ENCODE results near the gene RNF123.

The RNF123 gene

GRCh38 chr3:49680493-49681231 lies 8.7 kb upstream of the RNF123 start:
- H3K4me2 ChIP-seq (ENCODE audit: low read depth, low read length, poor library complexity, severe bottlenecking), result no peak overlapping the region
- H4K20me1 ChIP-seq (ENCODE audit: insufficient read depth, low read length, poor library complexity, severe bottlenecking), result peaks cover 1% of the 10 kb centered on the region
- H3K79me2 ChIP-seq (ENCODE audit: insufficient read depth, low read length), result peaks cover 15% of the 10 kb centered on the region; the same call in 1 of the 2 replicates
- TF ChIP-seq EZH2phosphoT487 (IDR thresholded peaks at IDR 0.05; ENCODE audit: borderline replicate concordance) (no peak), CTCF (conservative IDR thresholded peaks at IDR 0.05; ENCODE audit: low read length) (no peak)
- no peak overlapping the region for H3K4me3 ChIP-seq (ENCODE audit: low read length, poor library complexity, severe bottlenecking)
- H3F3A ChIP-seq (ENCODE audit: low read depth), result no peaks in the 10 kb centered on the region
- no peaks in the 10 kb centered on the region for H3K27me3 ChIP-seq (ENCODE audit: insufficient read depth, low read length, poor library complexity, severe bottlenecking)
- H3K9me2 ChIP-seq (replicated peaks; ENCODE audit: low read depth, low read length), result no peaks in the 10 kb centered on the region
- H3K36me3 ChIP-seq (ENCODE audit: insufficient read depth, low read length), result peaks cover 47% of the 10 kb centered on the region; the same call in 1 of the 2 replicates
- no peak overlapping the region for H2AFZ ChIP-seq (ENCODE audit: low read length)
- H3K9ac ChIP-seq (ENCODE audit: low read depth, low read length, poor library complexity, severe bottlenecking), result no peak overlapping the region
- H3K9me3 ChIP-seq (ENCODE audit: insufficient read depth, low read depth, low read length), result no peaks in the 10 kb centered on the region
- H3K4me1 ChIP-seq (ENCODE audit: insufficient read depth, low read length, poor library complexity, severe bottlenecking), result peaks cover 5% of the 10 kb centered on the region

- no peak overlapping the region for H2AFZ ChIP-seq (ENCODE audit: low read length)
- peaks cover 4% of the 10 kb centered on the region for H3K4me1 ChIP-seq (ENCODE audit: insufficient read depth, low read length, poor library complexity, severe bottlenecking)
- no peaks in the 10 kb centered on the region for H3K9me2 ChIP-seq (replicated peaks; ENCODE audit: low read depth, low read length)
- no peaks in the 10 kb centered on the region for H3F3A ChIP-seq (ENCODE audit: low read depth)
- peaks cover 47% of the 10 kb centered on the region; the same call in 1 of the 2 replicates for H3K36me3 ChIP-seq (ENCODE audit: insufficient read depth, low read length)
- no peak overlapping the region for H3K4me2 ChIP-seq (ENCODE audit: low read depth, low read length, poor library complexity, severe bottlenecking)
- no peaks in the 10 kb centered on the region for H3K27me3 ChIP-seq (ENCODE audit: insufficient read depth, low read length, poor library complexity, severe bottlenecking)
- no peak overlapping the region for H3K4me3 ChIP-seq (ENCODE audit: low read length, poor library complexity, severe bottlenecking)
- H4K20me1 ChIP-seq (ENCODE audit: insufficient read depth, low read length, poor library complexity, severe bottlenecking), result no peaks in the 10 kb centered on the region
- peaks cover 9% of the 10 kb centered on the region; the same call in 1 of the 2 replicates for H3K79me2 ChIP-seq (ENCODE audit: insufficient read depth, low read length)
- TF ChIP-seq EZH2phosphoT487 (IDR thresholded peaks at IDR 0.05; ENCODE audit: borderline replicate concordance) (no peak), CTCF (conservative IDR thresholded peaks at IDR 0.05; ENCODE audit: low read length) (no peak)
- H3K9ac ChIP-seq (ENCODE audit: low read depth, low read length, poor library complexity, severe bottlenecking), result no peak overlapping the region
- no peaks in the 10 kb centered on the region for H3K9me3 ChIP-seq (ENCODE audit: insufficient read depth, low read depth, low read length)
These were observed 8.2 kb upstream of the RNF123 start for GRCh38 chr3:49681232-49681522.

GRCh38 chr3:49681543-49681942 lies 7.8 kb upstream of the RNF123 start:
- H3K4me1 ChIP-seq (ENCODE audit: insufficient read depth, low read length, poor library complexity, severe bottlenecking), result peaks cover under 1% of the 10 kb centered on the region
- no peak overlapping the region for H2AFZ ChIP-seq (ENCODE audit: low read length)
- no peaks in the 10 kb centered on the region for H3K9me3 ChIP-seq (ENCODE audit: insufficient read depth, low read depth, low read length)
- H3K4me2 ChIP-seq (ENCODE audit: low read depth, low read length, poor library complexity, severe bottlenecking), result no peak overlapping the region
- H3K79me2 ChIP-seq (ENCODE audit: insufficient read depth, low read length), result peaks cover 6% of the 10 kb centered on the region; the same call in 1 of the 2 replicates
- H3K9ac ChIP-seq (ENCODE audit: low read depth, low read length, poor library complexity, severe bottlenecking), result no peak overlapping the region
- peaks cover 45% of the 10 kb centered on the region; the same call in 1 of the 2 replicates for H3K36me3 ChIP-seq (ENCODE audit: insufficient read depth, low read length)
- H3F3A ChIP-seq (ENCODE audit: low read depth), result no peaks in the 10 kb centered on the region
- no peaks in the 10 kb centered on the region for H4K20me1 ChIP-seq (ENCODE audit: insufficient read depth, low read length, poor library complexity, severe bottlenecking)
- no peak overlapping the region for H3K4me3 ChIP-seq (ENCODE audit: low read length, poor library complexity, severe bottlenecking)
- no peaks in the 10 kb centered on the region for H3K27me3 ChIP-seq (ENCODE audit: insufficient read depth, low read length, poor library complexity, severe bottlenecking)
- H3K9me2 ChIP-seq (replicated peaks; ENCODE audit: low read depth, low read length), result no peaks in the 10 kb centered on the region
- TF ChIP-seq CTCF (conservative IDR thresholded peaks at IDR 0.05; ENCODE audit: low read length), result no peak
- no peak for TF ChIP-seq EZH2phosphoT487 (IDR thresholded peaks at IDR 0.05; ENCODE audit: borderline replicate concordance)
